HCT116 (cell line): ENCODE measurements around the gene FAM193A.

Experiments
- ATF3 ChIP-seq: IDR thresholded peaks from 2 replicates; pipeline ENCODE4 v1.6.1; 2012
- CTCF ChIP-seq, 3 experiments: fragments of 200-600 bp in 1 of 3; sonication (generic) in 1 of 3; IDR thresholded peaks in 2 of 3; conservative IDR thresholded peaks in 1 of 3; 2 replicates each; pipeline ENCODE4 v1.5.1; 2012 to 2017; ENCODE audit warnings: low read depth in 2 of 3, low read length in 2 of 3, antibody characterized with exemption in 1 of 3, borderline replicate concordance in 1 of 3, control low read depth in 1 of 3, mild to moderate bottlenecking in 1 of 3, mixed read lengths in 1 of 3, mixed run types in 1 of 3, moderate library complexity in 1 of 3; ENCODE audit not compliant: insufficient read depth in 1 of 3
- EGR1 ChIP-seq: IDR thresholded peaks from 2 replicates; pipeline ENCODE4 v1.6.1; 2012; ENCODE audit warnings: low read depth
- ELF1 ChIP-seq: IDR thresholded peaks from 2 replicates; pipeline ENCODE4 v1.6.1; 2012; ENCODE audit warnings: low read depth, borderline replicate concordance
- EZH2 ChIP-seq: fragments of 200-600 bp; sonication (generic); IDR thresholded peaks from 2 replicates; pipeline ENCODE4 v1.6.1; 2017; ENCODE audit warnings: antibody characterized with exemption, mixed run types
- MAX ChIP-seq: IDR thresholded peaks from 2 replicates; pipeline ENCODE4 v1.6.1; 2012
- POLR2A ChIP-seq: IDR thresholded peaks from 2 replicates; pipeline ENCODE4 v1.7.0; 2011; ENCODE audit warnings: borderline replicate concordance; ENCODE audit not compliant: insufficient read depth, insufficient read length; ENCODE audit errors: extremely low read depth
- POLR2AphosphoS5 ChIP-seq: IDR thresholded peaks from 2 replicates; pipeline ENCODE4 v1.6.1; 2011; ENCODE audit warnings: mild to moderate bottlenecking, low read depth, low read length, moderate library complexity
- REST ChIP-seq: IDR thresholded peaks from 2 replicates; pipeline ENCODE4 v1.6.1; 2012; ENCODE audit warnings: low read depth
- SRF ChIP-seq: IDR thresholded peaks from 2 replicates; pipeline ENCODE4 v1.6.1; 2012; ENCODE audit warnings: low read depth
- ZFX ChIP-seq: fragments of 450-650 bp; IDR thresholded peaks from 2 replicates; pipeline ENCODE4 v1.6.1; 2017

- TF ChIP-seq CTCF (IDR thresholded peaks at IDR 0.05 in 2 of 3, conservative IDR thresholded peaks at IDR 0.05 in 1 of 3; ENCODE audit: borderline replicate concordance in 1 of 3, insufficient read depth in 1 of 3, low read depth in 2 of 3, low read length in 2 of 3) (no peak), POLR2A (no peak), ZFX (no peak), MAX (no peak), REST (no peak), EZH2 (no peak), ELF1 (no peak), SRF (no peak), EGR1 (no peak), POLR2AphosphoS5 (no peak), ATF3 (no peak)
Observed at GRCh38 chr4:2572866-2573265, 36.4 kb downstream of the FAM193A start.
